Stimulated activated CD8-positive, alpha-beta memory T cell treated with anti-CD3 and anti-CD28 coated beads, Interleukin-4, amount 100 ng/mL, for 48 hours (primary cell): ENCODE data around the gene PPP1CA.

Source experiments
- DNase-seq: peaks from one replicate; pipeline ENCODE4 v3.0.0-alpha.2; 2020

The PPP1CA gene

DNA sequence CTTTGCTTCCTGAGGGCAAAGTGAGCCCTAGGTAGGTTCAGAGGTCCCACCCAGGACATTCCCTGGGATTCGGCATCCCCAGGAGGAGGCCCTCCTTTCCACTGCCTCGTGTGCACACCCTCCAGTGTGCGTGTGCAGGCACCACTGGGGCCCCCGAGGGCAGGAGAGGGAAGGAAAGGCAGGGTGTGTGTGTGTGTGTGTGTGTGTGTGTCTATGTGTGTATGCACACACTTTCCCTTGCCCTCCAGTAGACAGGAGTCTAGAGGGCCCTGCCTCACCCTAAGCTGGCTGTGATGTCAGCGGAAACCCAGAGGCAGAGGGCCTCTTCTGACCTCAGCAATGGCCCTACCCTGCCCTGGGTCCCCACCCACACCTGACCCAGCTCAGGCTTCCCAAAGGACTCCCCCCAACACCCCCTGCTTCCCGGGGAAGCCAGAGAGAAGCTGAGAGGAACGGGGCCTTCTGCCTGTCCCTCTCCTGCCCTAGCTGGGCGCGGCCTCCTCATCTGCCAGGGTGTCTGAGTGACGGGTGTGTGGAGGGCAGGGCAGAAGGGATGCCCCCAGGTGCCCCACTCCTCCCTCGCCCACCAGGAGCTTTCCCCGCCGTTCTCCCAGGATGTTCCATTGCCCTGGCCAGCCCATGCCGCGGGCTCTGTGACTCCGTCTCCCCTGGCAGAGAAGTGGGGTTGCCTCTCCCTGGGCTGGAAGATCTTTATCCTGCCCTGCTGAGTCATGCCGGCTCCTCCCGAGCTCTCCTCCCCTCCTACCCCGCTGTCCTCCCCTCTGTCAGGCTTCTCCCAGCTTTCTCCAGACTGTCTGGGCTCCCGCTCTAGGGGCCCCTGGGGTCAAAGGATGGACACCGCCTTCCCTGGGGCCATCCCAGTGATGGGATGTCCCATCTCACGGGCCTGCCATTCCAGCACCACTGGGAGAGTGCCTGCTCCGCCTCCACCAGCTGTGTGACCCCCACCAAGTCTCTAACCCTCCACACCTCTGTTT, 22.3 kb downstream of the PPP1CA start:
- no peak for DNase-seq

GRCh38 chr11:67378544-67378943, 23.1 kb downstream of the PPP1CA start:
- DNase-seq = no peak

GRCh38 chr11:67376873-67377808, 24.5 kb downstream of the PPP1CA start:
- DNase-seq = no peak

- DNase-seq = no peak
Observed at GRCh38 chr11:67376063-67376820, 25.4 kb downstream of the PPP1CA start.

DNA sequence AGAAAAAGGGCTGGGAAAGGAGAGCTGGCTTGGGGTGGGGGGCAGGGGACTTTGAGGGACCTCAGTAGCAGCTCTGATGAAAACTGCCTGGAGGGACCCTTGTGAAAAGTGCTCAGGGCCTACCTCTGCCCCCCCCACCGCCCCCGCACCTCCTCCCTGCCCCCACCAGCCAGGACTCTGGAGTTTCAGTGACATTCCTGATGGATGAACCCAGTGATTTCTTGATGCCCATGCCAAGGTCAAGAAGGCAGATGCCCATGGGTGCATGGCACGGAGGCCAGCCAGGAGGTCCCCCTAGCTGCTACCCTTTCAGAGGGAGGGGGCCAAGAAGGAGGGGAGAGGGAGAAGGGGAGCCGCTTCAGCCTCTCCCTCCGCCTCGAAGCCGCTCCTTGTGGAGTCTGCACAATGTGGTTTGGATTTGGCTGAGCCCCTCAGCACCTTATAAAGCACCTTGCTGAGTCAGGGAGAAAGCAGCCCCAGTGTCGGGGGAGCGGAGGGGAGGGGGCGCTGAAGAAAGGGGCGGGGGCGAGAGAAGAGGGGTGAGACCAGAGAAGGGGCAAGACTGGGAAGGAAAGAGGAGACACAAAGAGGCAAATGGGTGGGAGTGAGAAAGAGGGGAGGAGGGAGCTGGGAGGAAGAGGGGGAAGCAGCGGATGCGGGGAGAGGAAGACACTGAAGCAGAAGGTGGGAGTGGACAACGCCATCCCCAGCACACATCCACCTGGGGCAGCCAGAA, 26.2 kb downstream of the PPP1CA start:
- no peak for DNase-seq

DNA sequence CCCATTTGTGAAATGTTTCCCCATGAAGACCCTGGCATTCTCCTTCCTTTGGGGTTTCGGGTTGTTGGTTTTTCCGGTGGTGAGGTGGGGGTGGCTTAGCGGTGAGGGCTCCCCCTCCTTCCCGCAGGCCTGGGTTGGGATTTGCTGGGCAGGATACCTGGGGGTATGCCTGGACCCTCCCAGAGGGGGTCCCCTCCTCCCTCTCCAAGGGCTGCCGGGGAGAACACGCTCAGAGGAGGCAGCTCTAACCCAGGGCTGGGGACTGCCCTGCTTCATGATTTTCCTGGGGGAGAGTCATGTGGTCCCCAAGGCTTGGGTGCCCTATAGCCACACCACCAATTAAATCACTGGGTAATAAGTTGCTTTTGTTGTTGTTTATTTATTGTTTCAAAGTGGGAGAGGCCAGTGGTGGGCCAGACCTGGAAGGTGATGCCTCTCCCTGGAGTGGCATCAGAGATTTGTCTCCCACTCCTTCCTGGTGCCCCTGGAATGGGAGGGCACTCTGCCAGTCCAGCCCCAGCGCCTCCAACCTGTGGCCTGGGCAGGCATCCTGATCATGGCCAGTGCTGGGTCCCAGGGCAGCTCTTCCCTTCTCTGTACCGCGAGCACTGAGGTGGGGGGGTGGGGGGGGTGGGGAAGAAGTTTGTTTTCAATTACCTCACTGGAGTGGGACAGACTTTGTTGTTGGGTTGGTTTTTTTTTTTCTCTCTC, 26.9 kb downstream of the PPP1CA start:
- no peak for DNase-seq

DNA sequence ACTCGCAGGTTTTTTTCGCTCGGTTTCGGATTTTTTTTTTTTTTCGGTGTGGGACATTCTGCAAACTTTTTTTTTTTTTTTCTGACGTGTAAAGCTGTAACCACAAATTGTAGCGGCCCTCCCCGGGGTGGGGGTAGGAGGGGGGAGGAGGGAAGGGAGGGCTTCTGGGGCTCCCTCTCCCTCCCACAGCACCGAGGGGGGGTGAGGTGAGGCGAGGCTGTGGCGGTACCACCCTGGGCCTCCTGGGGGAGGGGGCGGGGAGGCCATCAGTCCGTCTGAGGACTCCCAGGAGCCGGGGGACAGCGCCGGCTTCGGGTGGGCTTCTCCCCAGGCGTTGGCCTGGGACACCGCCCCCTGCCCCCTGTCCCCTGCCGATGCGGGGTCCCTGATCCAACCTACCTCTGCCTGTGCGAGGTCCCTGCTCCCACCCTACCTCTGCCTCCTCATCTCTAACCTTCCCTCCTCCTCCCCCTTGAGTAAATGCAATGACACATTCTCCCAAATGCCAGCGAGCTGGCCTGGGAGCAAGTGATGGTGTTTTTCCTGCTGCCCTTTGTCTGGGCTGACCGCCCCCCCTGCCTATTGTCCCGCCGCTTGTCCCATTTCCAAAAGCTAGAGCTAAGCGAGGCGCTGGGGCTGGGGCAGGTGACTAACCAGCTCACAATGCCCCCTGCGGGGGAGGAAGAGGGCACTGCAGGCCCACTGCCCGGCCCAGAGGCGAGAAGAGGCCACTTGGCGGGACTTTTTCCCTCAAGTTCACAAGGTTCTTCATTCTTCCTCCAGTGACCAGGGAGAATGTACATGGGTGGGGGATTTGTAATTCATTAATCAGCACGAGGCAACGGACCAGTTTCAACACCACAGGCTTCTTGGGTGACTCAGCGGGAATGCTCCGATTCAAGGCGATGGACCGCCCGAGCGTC, 27.7 kb downstream of the PPP1CA start:
- DNase-seq = peak; percentile 65

GRCh38 chr11:67372993-67373647, 28.5 kb downstream of the PPP1CA start, which contains the start of gene CLCF1:
CLCF1 (minus strand) TSS chr11:67373598; CDS start chr11:67373539, 59 bp downstream.
- no peak for DNase-seq

- no peak for DNase-seq
Observed at GRCh38 chr11:67372321-67372992, 29.2 kb downstream of the PPP1CA start.

GRCh38 chr11:67371911-67372320, 29.7 kb downstream of the PPP1CA start:
- no peak for DNase-seq

DNA sequence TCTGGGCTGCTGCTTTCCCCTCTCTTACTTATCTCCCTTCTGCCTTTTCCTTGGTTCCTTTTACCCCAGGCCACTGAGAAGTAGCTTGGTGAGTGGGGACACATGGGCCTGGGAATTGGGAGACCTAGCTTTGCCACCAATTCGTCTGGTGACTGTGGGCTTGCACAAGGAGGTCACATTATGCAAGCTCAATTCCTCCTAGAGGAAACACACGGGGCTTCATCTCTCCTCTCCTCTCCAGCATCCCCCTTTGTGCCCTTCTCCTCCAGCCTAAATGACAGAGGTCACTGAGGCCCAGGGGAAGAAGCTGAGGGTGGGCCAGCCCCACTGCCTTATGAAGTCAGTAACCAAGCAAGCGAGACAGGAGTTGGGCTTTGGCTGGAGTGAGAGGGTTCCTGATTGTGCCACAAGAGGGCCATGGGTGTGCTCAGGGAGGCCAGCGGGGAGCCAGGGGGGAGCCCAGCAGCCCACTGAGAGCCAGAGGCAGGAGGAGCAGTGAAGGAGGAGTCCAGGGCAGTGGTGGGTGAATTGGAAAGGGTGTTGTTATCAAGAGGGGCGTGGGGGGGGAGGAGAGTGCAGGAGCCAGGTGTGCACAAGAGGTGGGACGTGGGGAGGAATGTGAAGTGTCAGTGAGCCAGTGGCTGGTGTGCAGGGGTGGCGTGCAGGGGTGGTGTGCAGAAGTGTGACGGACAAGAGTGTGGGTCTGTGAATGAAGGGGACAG, 30.3 kb downstream of the PPP1CA start:
- no peak for DNase-seq

DNA sequence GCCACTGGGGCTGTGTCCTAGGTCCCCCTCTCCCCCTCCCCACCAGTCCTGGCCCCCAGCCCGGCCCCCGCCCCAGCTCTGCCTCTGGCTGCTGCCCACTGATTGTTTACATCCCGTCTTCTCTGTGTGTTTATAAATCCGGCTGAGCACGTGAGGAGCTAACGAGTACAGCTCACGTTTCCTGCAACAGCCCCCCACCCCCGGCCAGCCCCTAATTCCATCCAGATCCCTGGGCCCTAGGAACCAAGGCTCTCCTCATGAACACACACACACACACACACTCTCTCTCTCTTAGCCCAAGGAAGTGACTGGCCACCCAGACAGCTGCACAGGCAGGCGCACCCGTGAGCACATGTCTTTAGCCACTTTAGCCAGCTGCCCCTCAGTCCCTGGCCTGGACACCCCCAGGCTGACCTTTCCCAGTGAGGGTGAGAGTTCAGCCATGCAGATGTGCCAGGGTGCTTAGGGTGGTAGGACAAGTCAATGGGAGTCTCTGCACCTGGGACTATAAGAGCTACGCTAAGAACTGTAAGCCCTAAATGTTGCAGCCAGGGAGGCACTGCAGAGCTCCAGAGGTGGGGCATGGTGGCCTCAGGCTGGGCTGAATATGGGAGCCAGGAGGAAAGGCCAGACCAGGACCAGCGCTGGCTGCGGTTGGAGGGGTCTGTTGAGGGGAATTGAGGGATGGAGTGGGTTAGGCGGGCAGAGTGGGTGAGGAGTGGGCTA, 31.1 kb downstream of the PPP1CA start:
- no peak for DNase-seq

- no peak for DNase-seq
Observed at GRCh38 chr11:67369801-67370284, 31.8 kb downstream of the PPP1CA start.

- no peak for DNase-seq
Observed at GRCh38 chr11:67369275-67369674, 32.4 kb downstream of the PPP1CA start.

GRCh38 chr11:67368621-67369020, 33.0 kb downstream of the PPP1CA start:
- DNase-seq = peak; percentile 61

DNA sequence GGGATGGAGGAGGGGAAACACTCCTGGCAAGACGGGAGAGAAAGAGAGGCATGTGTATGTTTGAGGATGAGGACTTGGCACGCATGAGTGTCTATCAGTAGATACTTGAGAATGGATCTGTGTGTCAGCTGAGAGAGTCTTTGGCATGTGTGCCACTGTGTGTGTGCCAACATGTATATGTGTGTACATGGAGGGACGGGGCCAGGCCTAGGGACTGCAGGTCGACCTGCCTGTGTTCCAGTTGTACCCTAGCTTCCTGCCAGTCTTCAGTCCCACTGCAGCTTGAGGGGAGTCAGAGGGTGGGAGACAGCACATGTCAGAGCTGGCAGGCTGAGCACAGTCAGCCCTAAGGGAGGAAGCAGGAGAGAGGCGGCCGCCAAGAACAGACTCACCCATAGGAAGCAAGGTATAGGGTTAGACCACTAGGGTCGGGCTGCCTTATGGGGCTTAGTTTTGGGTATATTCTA, 33.9 kb downstream of the PPP1CA start:
- DNase-seq = no peak
